ENCODE results near the gene RBFOX2.

DNA sequence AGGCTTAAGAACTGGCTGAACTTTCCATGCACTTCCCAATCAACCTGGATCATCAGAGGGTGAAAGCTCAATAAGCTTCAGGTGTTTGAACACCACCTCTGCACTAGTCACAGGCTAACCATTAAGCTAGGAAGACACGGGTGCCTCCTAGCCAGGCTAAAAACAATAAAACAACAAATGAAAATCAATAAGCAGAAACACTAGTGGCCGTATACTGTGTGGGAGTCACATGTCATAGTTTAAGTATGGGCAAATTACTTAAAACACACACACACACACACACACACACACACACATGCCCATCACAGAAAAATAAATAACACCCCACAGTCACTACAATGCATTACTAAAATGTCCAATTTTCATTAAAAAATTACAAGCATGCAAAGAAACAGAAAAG, 225.7 kb downstream of the RBFOX2 start:
- TF ChIP-seq, protein P1, sequence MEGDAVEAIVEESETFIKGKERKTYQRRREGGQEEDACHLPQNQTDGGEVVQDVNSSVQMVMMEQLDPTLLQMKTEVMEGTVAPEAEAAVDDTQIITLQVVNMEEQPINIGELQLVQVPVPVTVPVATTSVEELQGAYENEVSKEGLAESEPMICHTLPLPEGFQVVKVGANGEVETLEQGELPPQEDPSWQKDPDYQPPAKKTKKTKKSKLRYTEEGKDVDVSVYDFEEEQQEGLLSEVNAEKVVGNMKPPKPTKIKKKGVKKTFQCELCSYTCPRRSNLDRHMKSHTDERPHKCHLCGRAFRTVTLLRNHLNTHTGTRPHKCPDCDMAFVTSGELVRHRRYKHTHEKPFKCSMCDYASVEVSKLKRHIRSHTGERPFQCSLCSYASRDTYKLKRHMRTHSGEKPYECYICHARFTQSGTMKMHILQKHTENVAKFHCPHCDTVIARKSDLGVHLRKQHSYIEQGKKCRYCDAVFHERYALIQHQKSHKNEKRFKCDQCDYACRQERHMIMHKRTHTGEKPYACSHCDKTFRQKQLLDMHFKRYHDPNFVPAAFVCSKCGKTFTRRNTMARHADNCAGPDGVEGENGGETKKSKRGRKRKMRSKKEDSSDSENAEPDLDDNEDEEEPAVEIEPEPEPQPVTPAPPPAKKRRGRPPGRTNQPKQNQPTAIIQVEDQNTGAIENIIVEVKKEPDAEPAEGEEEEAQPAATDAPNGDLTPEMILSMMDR (IDR thresholded peaks at IDR 0.05; ENCODE audit: extremely low read depth in 1 of 2, insufficient read depth in 1 of 2, low read depth in 1 of 2, low read length in 2 of 2): no peak
- TF ChIP-seq POLR2A (IDR thresholded peaks at IDR 0.05; ENCODE audit: low read depth, low read length) (no peak), POLR2AphosphoS5 (IDR thresholded peaks at IDR 0.05; ENCODE audit: insufficient read depth, low read depth, low read length) (no peak), EZH2 (IDR thresholded peaks at IDR 0.05; ENCODE audit: borderline replicate concordance, low read depth, low read length, severe bottlenecking) (no peak), MYC (IDR thresholded peaks at IDR 0.05; ENCODE audit: low read depth, low read length) (no peak)
